ENCODE measurements around the gene EVPL. TPM values are rescaled to one million over a fixed set of nuclear protein-coding genes. Genes with fewer than 3 reads are reported as not detected.

Gene EVPL
- total and polyA plus RNA-seq, 2 experiments from 2014 or later: 0.47 to 1.3 TPM

DNA sequence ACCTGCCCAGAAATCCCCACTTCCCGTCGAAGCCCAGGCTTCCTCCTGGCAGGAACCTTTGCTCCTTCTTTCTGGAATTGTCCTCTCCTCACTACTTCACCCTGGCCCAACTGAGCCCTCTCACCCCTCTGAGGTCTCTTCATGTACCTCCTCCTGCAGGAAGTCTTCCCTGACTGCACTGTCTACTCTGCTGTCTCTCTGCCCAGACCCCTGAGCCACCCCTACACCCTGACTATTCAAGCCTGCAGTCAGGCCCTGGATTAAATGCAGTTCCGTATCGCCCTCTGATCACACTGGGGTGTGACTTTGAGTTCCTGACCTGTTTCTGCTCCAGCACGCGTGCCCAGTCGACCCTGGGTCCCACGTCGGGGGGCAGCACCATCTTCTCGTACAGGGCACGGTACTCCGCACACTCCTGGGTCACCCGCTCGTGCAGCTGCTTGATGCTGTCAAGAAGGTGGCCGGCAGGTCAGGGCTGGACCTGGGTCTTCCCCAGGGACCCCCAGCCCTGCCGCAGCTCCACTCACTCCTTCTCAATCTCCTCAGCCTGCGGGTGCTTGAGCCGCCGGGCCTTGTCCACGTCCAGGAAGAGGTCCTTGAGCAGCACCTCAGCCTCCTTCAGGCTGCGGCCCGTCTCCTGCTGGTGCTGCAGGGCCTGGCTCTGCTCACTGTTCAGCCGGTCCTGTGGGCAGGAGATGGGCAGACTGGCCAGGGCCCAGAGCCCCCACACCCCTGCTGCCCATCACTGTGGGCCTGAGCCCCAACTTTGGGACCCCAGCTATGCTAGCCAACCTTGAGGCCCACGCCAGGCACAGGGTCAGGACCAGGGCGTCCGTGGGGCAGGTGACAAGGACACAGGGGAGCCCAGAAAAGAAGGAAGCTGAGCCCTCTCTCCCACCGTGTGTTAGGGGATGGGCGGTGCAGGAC, 3.9 kb downstream of the EVPL start:
- peaks cover 6% of the 10 kb centered on the region; the same call in 1 of the 3 replicates for H3K4me1 Mint-ChIP-seq
- Histone ChIP-seq H4K20me1 (replicated peaks; ENCODE audit: insufficient read depth) (no peaks in the 10 kb centered on the region), H3K4me1 (ENCODE audit: insufficient read depth) (no peaks in the 10 kb centered on the region), H3K4me2 (no peak overlapping the region), H3K27me3 (ENCODE audit: insufficient read depth) (no peaks in the 10 kb centered on the region), H3K9me2 (ENCODE audit: insufficient read depth) (no peaks in the 10 kb centered on the region), H3K4me3 (no peak overlapping the region), H2AFZ (no peak overlapping the region), H3F3A (replicated peaks; ENCODE audit: low read depth) (no peaks in the 10 kb centered on the region), H3K79me2 (replicated peaks; ENCODE audit: insufficient read depth) (no peaks in the 10 kb centered on the region), H3K36me3 (ENCODE audit: insufficient read depth) (no peaks in the 10 kb centered on the region), H3K27ac (ENCODE audit: low read depth) (no peak overlapping the region)
- H3K27me3 Mint-ChIP-seq (ENCODE audit: insufficient read depth, low read depth, poor library complexity): peaks cover 2% of the 10 kb centered on the region
- H3K4me3 Mint-ChIP-seq: no peak overlapping the region; the same call in 2 of the 3 replicates
- no peaks in the 10 kb centered on the region for H3K36me3 Mint-ChIP-seq (ENCODE audit: low read depth)
- ATAC-seq: no peak
- no peaks in the 10 kb centered on the region for H3K9me3 Mint-ChIP-seq
- DNase-seq (ENCODE audit: low spot score): no peak
- H3K27ac Mint-ChIP-seq: no peak overlapping the region
- TF ChIP-seq CREB1 (CRISPR knock-in tag; IDR thresholded peaks at IDR 0.05; ENCODE audit: low read depth): no peak
- no peak for TF ChIP-seq ZNF331 (CRISPR knock-in tag; IDR thresholded peaks at IDR 0.05; ENCODE audit: low read depth)
- TF ChIP-seq ZNF462 (CRISPR knock-in tag; IDR thresholded peaks at IDR 0.05): no peak
- no peak for TF ChIP-seq CTCF (conservative IDR thresholded peaks at IDR 0.05; ENCODE audit: low read depth in 2 of 2)
- no peak for TF ChIP-seq EZH2 (IDR thresholded peaks at IDR 0.05; ENCODE audit: low read depth, unreplicated experiment)
- no peak for TF ChIP-seq EZH2phosphoT487 (IDR thresholded peaks at IDR 0.05; ENCODE audit: unreplicated experiment)
- TF ChIP-seq JUNB (IDR thresholded peaks at IDR 0.05; ENCODE audit: unreplicated experiment): no peak
- no peak for TF ChIP-seq REST (IDR thresholded peaks at IDR 0.05; ENCODE audit: unreplicated experiment)
- TF ChIP-seq NANOG (IDR thresholded peaks at IDR 0.05; ENCODE audit: borderline replicate concordance): no peak
- TF ChIP-seq STAT1 (IDR thresholded peaks at IDR 0.05; ENCODE audit: unreplicated experiment): no peak
- TF ChIP-seq, protein P1, sequence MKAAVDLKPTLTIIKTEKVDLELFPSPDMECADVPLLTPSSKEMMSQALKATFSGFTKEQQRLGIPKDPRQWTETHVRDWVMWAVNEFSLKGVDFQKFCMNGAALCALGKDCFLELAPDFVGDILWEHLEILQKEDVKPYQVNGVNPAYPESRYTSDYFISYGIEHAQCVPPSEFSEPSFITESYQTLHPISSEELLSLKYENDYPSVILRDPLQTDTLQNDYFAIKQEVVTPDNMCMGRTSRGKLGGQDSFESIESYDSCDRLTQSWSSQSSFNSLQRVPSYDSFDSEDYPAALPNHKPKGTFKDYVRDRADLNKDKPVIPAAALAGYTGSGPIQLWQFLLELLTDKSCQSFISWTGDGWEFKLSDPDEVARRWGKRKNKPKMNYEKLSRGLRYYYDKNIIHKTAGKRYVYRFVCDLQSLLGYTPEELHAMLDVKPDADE (IDR thresholded peaks at IDR 0.05): no peak

Measured in GM23338 (cell line).